IMR-90 (cell line): ENCODE measurements around the gene OR52M1. TPM values are rescaled to one million over a fixed set of nuclear protein-coding genes. Genes with fewer than 3 reads are reported as not detected.

Source experiments
- ATAC-seq: fragments of 200-7000 bp; cut with Tn5 transposase; 2 replicates; pipeline ENCODE4 v1.9.1; 2020; ENCODE audit warnings: low read depth, mild to moderate bottlenecking, moderate library complexity
- BruUV-seq: library from RNA; stranded (reverse); fragments of 400-500 nt; replicated peaks from 2 replicates; lab custom pipeline; 2021; lab: Mats Ljungman, UMichigan
- CTCF ChIA-PET: fragments of 300-600 bp; formaldehyde crosslinking; extraction: SDS; loops from one replicate; lab custom pipeline; 2021; ENCODE audit warnings: antibody characterized with exemption; lab: Yijun Ruan, JAX
- POLR2A ChIA-PET: fragments of 300-600 bp; sonication (Branson Sonifier 250); formaldehyde crosslinking; loops from one replicate; lab custom pipeline; 2022; ENCODE audit warnings: antibody characterized with exemption; ENCODE audit not compliant: unreplicated experiment; lab: Charles Lee
- DNase-seq: peaks from one replicate; pipeline ENCODE4 v3.0.0; 2013
- H2AFZ ChIP-seq: replicated peaks from 2 replicates; pipeline ENCODE3; 2013; ENCODE audit warnings: low read length, mild to moderate bottlenecking; ENCODE audit not compliant: poor library complexity
- H2AK5ac ChIP-seq: 2 replicates; pipeline ENCODE4 v1.6.1; 2013; ENCODE audit warnings: low read depth, low read length, inconsistent platforms
- H2AK9ac ChIP-seq: replicated peaks from 2 replicates; pipeline ENCODE3; 2013; ENCODE audit warnings: mild to moderate bottlenecking, low read depth, low read length, moderate library complexity; ENCODE audit not compliant: poor library complexity
- H2BK120ac ChIP-seq: 2 replicates; pipeline ENCODE4 v1.6.1; 2013; ENCODE audit warnings: low read depth, low read length, inconsistent platforms
- H2BK15ac ChIP-seq: 3 replicates; pipeline ENCODE4 v1.6.1; 2013; ENCODE audit warnings: low read depth, low read length, inconsistent platforms
- H2BK20ac ChIP-seq: 2 replicates; pipeline ENCODE4 v1.6.1; 2013; ENCODE audit warnings: low read depth, mild to moderate bottlenecking, inconsistent platforms, low read length, moderate library complexity
- H2BK5ac ChIP-seq: 2 replicates; pipeline ENCODE4 v1.6.1; 2013; ENCODE audit warnings: mild to moderate bottlenecking, low read depth, low read length, inconsistent platforms; ENCODE audit not compliant: poor library complexity, severe bottlenecking
- H3K14ac ChIP-seq: replicated peaks from 2 replicates; pipeline ENCODE4 v1.6.1; 2013; ENCODE audit warnings: low read depth, low read length, inconsistent platforms
- H3K18ac ChIP-seq: 2 replicates; pipeline ENCODE4 v1.6.1; 2013; ENCODE audit warnings: low read depth, low read length, control low read depth
- H3K23ac ChIP-seq: 2 replicates; pipeline ENCODE4 v1.6.1; 2013; ENCODE audit warnings: low read depth, low read length, inconsistent platforms
- H3K27ac ChIP-seq: 2 replicates; pipeline ENCODE4 v1.5.1; 2013; ENCODE audit warnings: mild to moderate bottlenecking, control low read depth, low read length; ENCODE audit not compliant: insufficient read depth
- H3K27me3 ChIP-seq: 2 replicates; pipeline ENCODE4 v1.6.1; 2013; ENCODE audit warnings: low read length; ENCODE audit not compliant: control insufficient read depth, insufficient read depth
- H3K36me3 ChIP-seq: 2 replicates; pipeline ENCODE4 v1.6.1; 2013; ENCODE audit warnings: low read length, mixed read lengths; ENCODE audit not compliant: control insufficient read depth, insufficient read depth
- H3K4ac ChIP-seq: 2 replicates; pipeline ENCODE4 v1.6.1; 2013; ENCODE audit warnings: low read depth, low read length, inconsistent platforms
- H3K4me1 ChIP-seq: 2 replicates; pipeline ENCODE4 v1.6.1; 2013; ENCODE audit warnings: low read length, mixed read lengths; ENCODE audit not compliant: control insufficient read depth, insufficient read depth
- H3K4me2 ChIP-seq: 2 replicates; pipeline ENCODE4 v1.6.1; 2013; ENCODE audit warnings: low read depth, mild to moderate bottlenecking, control low read depth, low read length, moderate library complexity
- H3K4me3 ChIP-seq: 2 replicates; pipeline ENCODE4 v1.5.1; 2013; ENCODE audit warnings: low read depth, mild to moderate bottlenecking, control low read depth, low read length, moderate library complexity; ENCODE audit not compliant: insufficient read depth
- H3K56ac ChIP-seq: 2 replicates; pipeline ENCODE4 v1.6.1; 2013; ENCODE audit warnings: low read length, inconsistent platforms; ENCODE audit not compliant: insufficient read depth; ENCODE audit errors: extremely low read depth
- H3K79me1 ChIP-seq, 2 experiments: 2 replicates each; pipeline ENCODE4 v1.6.1; 2013; ENCODE audit warnings: low read length in 2 of 2, inconsistent platforms in 1 of 2, low read depth in 1 of 2
- H3K9ac ChIP-seq: 2 replicates; pipeline ENCODE4 v1.6.1; 2013; ENCODE audit warnings: low read depth, low read length, control low read depth
- H3K9me1 ChIP-seq: 2 replicates; pipeline ENCODE4 v1.6.1; 2013; ENCODE audit warnings: low read length, inconsistent platforms; ENCODE audit not compliant: insufficient read depth
- H3K9me3 ChIP-seq: 2 replicates; pipeline ENCODE4 v1.6.1; 2013; ENCODE audit warnings: low read length; ENCODE audit not compliant: control insufficient read depth, insufficient read depth
- H4K20me1 ChIP-seq: 2 replicates; pipeline ENCODE4 v1.6.1; 2013; ENCODE audit warnings: low read length, inconsistent platforms; ENCODE audit not compliant: insufficient read depth
- H4K5ac ChIP-seq: 2 replicates; pipeline ENCODE4 v1.6.1; 2013; ENCODE audit warnings: mild to moderate bottlenecking, low read depth, low read length, control low read depth
- H4K8ac ChIP-seq, 2 experiments: 2 replicates each; pipeline ENCODE4 v1.6.1; 2013; ENCODE audit warnings: low read depth in 2 of 2, low read length in 2 of 2, control low read depth in 1 of 2, inconsistent platforms in 1 of 2
- H4K91ac ChIP-seq: 2 replicates; pipeline ENCODE4 v1.6.1; 2013; ENCODE audit warnings: low read depth, low read length, inconsistent platforms; ENCODE audit not compliant: insufficient read depth
- POLR2A ChIP-seq: IDR thresholded peaks from 2 replicates; pipeline ENCODE4 v1.6.1; 2012; ENCODE audit warnings: mild to moderate bottlenecking, low read depth, low read length
- WGBS, 2 experiments: methylation state at CpG; one replicate each; pipeline versions ENCODE4 v1.1.5 to v1.1.7; 2013; ENCODE audit warnings: missing lambda C conversion rate in 2 of 2; ENCODE audit not compliant: insufficient read length in 1 of 2; ENCODE audit errors: extremely low coverage in 2 of 2; 5-methylcytosine and 5-hydroxymethylcytosine counted together
- dilution Hi-C: fragments of 300-500 bp; cut with HindIII; formaldehyde crosslinking; loops from one replicate; pipeline ENCODE4 v1.14.3; 2018; ENCODE audit warnings: low sequenced_read_pairs; ENCODE audit not compliant: unreplicated experiment
- in situ Hi-C: fragments of 300-500 bp; cut with MboI; formaldehyde crosslinking; loops from 3 replicates; pipeline ENCODE4 v1.14.3; 2019; ENCODE audit warnings: low sequenced_read_pairs, inconsistent platforms, mixed read lengths
- intact Hi-C: fragments of 100-400 bp; cut with micrococcal nuclease; formaldehyde crosslinking; loops from 2 replicates; pipeline ENCODE4 v1.10.0; 2022
- polyA plus RNA-seq, 3 experiments: library from polyadenylated mRNA; depleted of rRNA; stranded (reverse); fragments of >200 nt; gene quantifications; 2 replicates each; pipeline ENCODE4 v1.2.3, GENCODE V29; 2012; ENCODE audit warnings: low replicate concordance in 1 of 3
- total RNA-seq: library from RNA; depleted of rRNA; stranded (reverse); fragments of >200 nt; gene quantifications from 2 replicates; pipeline ENCODE4 v1.2.3, GENCODE V29; 2012

The OR52M1 gene
- total and polyA plus RNA-seq, 2 of the 4 experiments (the other 2 are of a cell fraction), result not detected

DNA sequence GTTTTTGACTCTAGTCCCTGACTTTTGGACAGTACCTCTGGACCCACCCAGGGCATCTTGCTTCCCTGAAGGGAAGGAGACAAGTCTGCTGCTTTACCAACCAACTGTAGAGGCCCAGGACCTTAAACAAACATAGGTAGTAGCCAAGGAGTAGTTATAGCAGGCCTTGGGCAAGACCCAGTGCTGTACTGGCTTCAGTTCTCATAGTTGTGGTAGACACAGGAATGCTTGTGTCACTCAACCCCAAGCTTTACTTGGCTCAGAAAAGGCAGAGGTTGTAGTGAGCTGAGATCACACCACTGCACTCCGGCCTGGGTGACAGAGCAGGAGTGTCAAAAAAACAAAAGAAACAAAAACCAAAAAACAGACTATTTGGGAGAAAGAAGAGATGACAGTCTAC, 21.3 kb upstream of the OR52M1 start:
- CTCF ChIA-PET, result no interaction called here

More for the DNA sequence above, 21.3 kb upstream of the OR52M1 start:
- no peaks in the 10 kb centered on the region for H3K9me3 ChIP-seq
- H2AK5ac ChIP-seq, result no peak overlapping the region
- H3K14ac ChIP-seq, result no peak overlapping the region
- no peak overlapping the region for H3K4me3 ChIP-seq
- H2AK9ac ChIP-seq, result no peak overlapping the region
- no peak overlapping the region for H4K91ac ChIP-seq
- H4K8ac ChIP-seq, result no peak overlapping the region
- intact Hi-C loops, result no loop called here
- POLR2A ChIA-PET, result no interaction called here
- H3K56ac ChIP-seq, result no peak overlapping the region
- no peaks in the 10 kb centered on the region for H3K4me1 ChIP-seq
- H4K20me1 ChIP-seq, result no peaks in the 10 kb centered on the region
- BruUV-seq, result no TSS peak
- H2BK5ac ChIP-seq, result no peak overlapping the region
- in situ Hi-C loops, result no loop called here
- no peaks in the 10 kb centered on the region for H3K36me3 ChIP-seq
- TF ChIP-seq POLR2A, result no peak
- dilution Hi-C loops, result no loop called here
- no peak overlapping the region for H3K27ac ChIP-seq
- no peaks in the 10 kb centered on the region for H3K79me1 ChIP-seq
- no peak overlapping the region for H3K9ac ChIP-seq
- no peak for ATAC-seq
- H3K27me3 ChIP-seq, result no peaks in the 10 kb centered on the region
- H3K9me1 ChIP-seq, result no peaks in the 10 kb centered on the region
- no peak overlapping the region for H2BK15ac ChIP-seq
- no peak overlapping the region for H2BK20ac ChIP-seq
- DNase-seq, result no peak
- no peak overlapping the region for H4K5ac ChIP-seq
- H3K4ac ChIP-seq, result no peak overlapping the region
- H2BK120ac ChIP-seq, result no peak overlapping the region
- no peak overlapping the region for H3K23ac ChIP-seq
- no CpG with 5 or more reads among the region's 1 CpG for WGBS, 2 experiments
- no peak overlapping the region for H2AFZ ChIP-seq
- no peak overlapping the region for H3K18ac ChIP-seq
- H3K4me2 ChIP-seq, result no peak overlapping the region
